NCI-H1694 treated with DMSO at 0.1 percent for 48 hours (cell line): Measurements from ENCODE around the gene QRFP.
"Not testable (repeated sequence)": the region's sequence is repeated elsewhere in the genome, so short reads cannot be mapped to it uniquely, and the experiment has no call there.

Source experiments
- DNase-seq: peaks from one replicate; lab custom pipeline; 2025; lab: John Stamatoyannopoulos, UW

Gene QRFP

DNA sequence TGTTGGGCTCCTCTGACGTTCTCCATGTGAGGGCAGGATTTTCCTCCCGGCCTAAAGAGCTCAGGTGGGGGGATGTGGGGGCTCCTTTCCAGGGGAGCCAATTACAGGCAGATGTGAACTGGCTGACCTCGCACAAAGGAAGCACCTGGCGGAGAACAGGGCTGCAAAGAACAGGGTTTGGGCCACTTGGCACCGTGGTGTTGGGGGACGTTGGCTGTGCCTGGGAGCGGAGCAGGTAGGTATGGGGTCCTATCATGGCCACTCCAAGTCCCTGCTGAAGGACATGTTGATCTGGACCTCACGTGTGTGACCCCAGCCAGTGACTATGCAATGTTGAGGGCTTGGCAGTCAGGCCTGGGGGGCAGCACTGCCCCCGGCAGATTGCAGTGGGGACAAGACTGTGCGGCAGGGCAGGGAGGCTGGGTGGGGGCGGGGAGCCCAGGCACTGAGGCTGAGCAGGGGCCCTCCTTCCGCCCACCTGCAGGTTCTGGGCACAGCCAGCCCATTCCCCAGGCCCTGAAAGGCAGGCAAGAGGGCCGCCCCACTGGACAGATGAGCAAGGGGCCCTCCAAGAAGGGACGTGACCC lies 23.0 kb upstream of the QRFP start:
- DNase-seq = no peak

DNA sequence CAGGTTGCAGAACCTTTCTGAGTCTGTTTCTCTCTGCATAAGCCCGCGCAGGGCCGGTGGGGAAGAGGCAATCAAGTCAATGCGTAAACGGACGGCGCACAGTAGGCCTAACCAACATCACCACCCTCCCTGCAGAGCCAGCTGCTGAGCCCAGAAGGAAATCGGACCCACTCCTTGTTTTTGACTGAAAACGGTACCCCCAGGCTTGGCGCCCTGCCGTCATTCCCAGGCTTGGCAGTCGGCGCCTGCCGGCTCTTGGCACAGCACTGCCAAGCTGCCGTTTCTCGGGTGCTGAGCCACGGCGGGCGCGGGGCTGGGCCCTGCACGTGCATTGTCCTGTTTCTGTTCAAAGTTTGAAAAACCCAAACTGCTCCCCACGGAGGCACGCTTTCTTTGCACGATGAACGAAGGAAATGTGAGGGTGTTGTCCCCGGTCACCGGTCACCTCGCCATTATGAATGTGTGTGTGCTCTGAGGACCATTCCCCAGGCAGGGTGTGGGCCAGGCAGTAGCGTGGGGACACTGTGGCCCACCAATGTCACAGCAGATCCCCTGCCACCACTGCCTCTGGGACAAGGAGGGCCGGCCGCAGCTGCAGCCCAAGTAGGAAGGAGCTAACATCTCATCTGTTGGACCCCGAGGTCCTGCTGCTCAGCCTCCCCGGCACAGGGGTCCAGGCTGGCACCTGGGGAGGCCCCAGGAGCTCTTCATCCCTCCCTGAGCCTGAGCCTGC lies 22.4 kb upstream of the QRFP start:
- DNase-seq = peak; percentile 40

DNA sequence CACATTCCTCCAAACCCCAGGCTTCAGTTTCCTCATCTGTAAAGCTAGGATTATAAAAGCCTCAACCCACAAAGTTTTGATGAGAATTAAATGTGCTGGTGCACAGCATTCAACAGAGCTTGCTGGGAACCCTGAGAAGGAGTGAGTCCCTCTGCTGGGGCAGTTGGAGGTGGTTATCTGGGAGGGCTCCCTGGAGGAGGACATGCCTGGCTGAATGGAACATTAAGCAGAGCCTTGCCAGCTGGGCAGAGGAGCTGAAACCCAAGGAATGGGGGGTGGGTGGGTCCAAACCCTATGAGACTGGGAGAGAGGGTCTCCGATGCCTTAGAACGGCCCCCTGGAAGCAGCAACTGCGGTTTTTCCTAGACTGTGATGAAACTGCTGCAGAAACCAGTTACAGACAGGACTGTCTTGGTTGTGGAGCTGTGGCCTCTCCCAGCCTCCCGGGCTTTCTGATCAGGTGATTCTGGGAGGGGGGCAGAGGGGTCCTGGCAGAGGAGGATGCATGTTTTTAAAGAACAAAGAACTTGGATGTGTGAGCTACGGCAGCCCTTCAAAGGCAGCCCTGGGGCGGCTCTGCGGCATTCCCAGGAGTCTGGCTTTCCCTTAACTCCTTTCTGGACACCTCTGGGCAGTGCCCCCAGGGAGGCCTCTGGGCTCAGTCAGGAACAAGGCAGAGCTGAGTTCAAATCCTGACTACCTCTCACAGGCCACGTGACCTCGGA lies 21.7 kb upstream of the QRFP start:
- DNase-seq = no peak

DNA sequence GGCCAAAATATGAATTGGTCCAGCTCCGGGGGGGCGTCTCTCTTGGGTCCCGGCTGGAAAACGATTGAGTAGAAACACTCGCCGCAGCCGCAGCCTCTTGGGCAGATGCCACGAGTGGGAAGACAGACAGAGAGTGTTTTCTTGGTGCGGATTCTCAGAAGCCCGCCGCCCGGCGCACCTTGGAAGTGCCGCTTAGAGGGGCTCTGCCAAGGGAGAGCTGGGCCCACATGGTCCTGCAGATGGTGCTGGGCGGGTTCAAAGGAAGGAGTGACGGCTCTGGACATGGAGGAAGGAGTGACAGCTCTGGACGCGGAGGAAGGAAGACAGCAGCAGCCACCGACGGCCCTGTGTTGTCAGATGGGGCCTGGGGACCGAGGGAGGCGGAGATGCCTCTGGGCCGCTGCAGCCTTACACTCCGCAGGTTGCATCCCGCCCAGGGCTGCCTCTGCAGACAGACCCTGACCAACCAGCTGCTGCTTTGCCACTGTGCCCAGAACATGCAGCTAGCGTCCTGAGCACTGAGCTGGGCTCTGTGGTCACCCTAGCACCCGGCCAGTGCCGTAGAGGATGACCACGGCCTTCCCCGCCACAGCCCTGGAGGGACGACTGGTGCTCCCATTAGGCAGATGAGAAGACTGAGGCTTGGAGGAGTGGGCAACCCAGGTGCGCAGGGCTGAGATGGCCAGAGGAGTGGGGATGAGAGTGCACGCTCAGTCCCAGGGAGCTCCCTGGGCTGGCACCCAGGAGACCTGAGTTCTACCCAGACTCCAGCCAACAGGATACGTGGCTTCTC lies 20.8 kb upstream of the QRFP start:
- DNase-seq = no peak

- no peak for DNase-seq
These were observed 18.5 kb upstream of the QRFP start for GRCh38 chr9:130915096-130915447.

DNA sequence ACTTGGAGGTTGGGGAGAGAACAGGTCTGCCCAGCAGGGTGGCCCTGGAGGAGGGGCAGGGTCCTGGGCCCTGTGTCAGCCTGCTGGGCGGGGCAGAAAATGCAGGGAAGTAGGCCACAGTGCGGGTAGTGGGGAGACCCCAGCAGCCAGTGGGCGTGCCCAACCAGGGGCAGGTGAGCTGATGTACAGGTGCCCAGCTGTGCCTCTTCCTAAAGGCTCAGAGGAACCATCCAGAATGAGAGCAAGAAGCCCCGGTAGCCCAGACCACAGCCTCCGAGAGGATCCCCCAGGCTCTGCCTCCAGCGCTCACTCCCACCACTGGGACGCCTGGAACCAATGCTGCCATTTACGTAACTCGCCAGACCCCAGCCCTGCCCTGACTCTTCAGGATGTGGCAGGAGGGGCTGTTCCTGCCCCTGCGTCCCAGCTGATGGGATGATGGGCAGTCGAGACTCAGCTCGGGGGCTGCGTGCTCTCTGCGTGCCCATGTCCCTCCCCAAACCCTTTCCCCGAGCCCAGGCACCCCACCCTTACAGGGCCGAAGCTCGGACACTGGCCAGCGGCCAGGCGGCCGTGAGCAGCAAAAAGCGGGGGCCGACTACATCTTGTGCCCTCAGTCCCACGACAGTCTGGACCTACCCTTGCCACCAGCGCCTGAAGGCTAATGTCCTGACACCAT lies 17.9 kb upstream of the QRFP start:
- no peak for DNase-seq

GRCh38 chr9:130913599-130914416 lies 17.2 kb upstream of the QRFP start:
- no peak for DNase-seq

DNA sequence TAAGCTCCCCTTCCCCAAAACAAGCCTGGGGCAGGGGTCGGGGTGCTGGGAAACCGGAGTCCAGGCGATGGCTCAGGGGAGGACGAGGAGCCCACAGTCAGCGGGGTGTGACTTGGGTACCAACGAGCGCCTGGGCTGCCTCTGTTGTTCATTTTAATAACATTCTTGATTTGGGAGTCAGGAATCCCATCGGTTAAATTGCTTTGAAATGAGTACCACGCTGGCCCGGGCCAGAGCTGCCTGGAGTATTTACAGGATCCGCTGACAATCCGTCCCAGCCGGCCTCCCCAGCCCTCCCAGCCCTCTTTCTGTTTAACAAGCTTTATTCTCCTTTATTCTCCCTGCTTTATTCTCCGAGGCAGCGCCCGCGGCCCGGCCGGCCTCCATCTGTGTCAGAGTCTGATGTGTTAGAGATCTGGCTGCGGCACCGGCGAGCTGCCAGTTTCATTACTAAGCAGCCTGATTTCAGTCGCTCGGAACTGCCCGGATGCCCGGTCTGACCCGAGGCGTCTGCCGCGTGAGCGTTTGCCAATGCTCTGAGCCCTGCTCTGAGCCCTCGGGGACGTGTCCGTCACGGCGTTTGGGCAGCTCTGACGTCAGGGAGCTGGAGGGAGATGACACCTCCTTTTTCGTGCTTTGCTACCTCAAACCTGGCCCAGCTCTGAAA lies 16.5 kb upstream of the QRFP start:
- DNase-seq = no peak

- no peak for DNase-seq
These were observed 14.8 kb upstream of the QRFP start for GRCh38 chr9:130911254-130912049.

DNA sequence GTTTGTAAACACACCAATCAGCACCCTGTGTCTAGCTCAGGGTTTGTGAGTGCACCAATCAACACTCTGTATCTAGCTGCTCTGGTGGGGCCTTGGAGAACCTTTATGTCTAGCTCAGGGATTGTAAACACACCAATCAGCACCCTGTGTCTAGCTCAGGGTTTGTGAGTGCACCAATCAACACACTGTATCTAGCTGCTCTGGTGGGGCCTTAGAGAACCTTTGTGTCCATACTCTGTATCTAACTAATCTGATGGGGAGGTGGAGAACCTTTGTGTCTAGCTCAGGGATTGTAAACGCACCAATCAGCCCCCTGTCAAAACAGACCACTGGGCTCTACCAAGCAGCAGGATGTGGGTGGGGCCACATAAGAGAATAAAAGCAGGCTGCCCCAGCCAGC lies 14.1 kb upstream of the QRFP start:
- not testable (repeated sequence) for DNase-seq

- not testable (repeated sequence) for DNase-seq
These were observed 13.4 kb upstream of the QRFP start for GRCh38 chr9:130910041-130910440.

DNA sequence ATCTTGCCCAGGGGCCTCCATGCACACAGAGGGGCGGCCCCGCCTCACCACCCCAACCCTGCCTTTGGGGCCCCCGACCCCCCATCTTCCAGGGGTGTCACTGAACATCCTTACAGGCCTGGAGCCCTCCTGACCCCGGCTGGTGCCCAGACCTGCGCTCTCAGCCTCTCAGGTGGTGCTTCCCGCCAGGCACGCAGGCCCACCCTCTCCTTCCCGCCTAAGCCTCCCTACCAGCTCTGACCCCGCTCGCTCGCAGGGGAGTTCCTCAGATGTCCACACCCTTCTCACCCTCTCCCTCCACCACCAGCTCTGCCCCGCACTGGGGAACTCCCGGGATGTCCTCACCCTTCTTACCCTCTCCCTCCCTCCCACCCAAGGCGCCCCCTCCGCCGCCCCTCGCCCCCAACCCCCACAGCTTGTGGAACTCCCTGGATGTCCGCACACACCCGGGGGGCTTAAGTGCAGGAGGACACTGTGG lies 12.3 kb upstream of the QRFP start:
- DNase-seq = no peak

GRCh38 chr9:130908146-130908877 lies 11.7 kb upstream of the QRFP start:
- DNase-seq = no peak

DNA sequence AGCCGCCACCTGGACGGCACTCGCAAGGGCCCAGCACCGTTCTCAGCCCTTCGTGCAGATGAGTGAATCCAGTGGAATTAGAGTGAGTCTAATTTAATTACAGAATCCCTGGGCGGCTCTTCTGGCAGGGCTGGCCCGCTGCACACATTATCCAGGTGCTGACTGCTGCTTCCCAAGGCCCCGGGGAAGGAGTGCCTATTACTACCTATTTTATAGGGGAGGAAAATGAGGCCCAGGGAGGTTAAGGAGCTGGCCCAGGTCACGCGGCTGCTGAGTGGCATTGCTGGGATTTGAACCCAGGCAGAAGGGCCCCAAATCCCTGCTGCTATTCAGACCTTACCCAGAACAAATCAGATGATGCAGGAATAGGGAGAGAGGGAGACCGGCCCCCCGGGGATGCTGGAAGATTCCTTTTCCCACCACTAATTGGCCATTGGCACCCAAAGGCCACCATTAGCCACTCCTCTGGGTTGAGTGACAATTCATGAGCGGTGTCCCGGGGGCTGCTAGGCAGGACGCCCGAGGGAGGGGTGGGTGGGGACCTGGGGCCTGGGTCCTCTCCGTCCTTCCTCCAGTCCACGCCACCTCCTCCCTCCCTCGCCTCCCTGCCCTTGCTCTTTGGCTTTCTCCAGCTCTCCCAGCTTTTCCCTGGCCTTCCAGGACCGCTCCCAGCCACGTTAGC lies 10.3 kb upstream of the QRFP start:
- no peak for DNase-seq

GRCh38 chr9:130905902-130906734 lies 9.5 kb upstream of the QRFP start:
- DNase-seq = no peak

GRCh38 chr9:130905125-130905901 lies 8.7 kb upstream of the QRFP start:
- no peak for DNase-seq
